ENCODE data around the gene CCNL2. TPM values are rescaled to one million over a fixed set of nuclear protein-coding genes. Genes with fewer than 3 reads are reported as not detected.

CCNL2 gene
- total RNA-seq, 1 donor from 2014 or later: 55.3 TPM

DNA sequence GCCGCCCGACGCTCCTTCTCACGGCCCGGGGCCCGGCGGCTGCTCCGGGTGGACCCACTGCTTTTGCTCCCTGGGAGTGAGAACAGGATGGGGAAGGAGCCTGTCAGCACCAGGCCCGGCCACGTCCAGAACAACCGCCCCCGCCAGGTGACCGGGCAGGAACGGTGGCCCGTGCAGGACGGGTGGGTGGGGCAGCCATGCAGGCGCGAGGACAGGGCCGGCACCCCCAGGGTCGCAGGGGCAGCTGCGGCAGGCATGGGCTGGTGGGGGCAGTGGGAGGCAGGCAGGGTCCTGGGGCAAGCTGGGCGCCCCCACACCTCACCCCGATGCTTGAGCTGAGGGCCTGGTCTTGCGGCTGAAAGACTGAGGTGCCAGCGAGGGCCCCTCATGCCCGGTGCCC is 62.7 kb downstream of the CCNL2 start:
- Histone ChIP-seq H3K9me3 (ENCODE audit: control insufficient read depth in 3 of 3, low read length in 3 of 3) (no peaks in the 10 kb centered on the region), H3K9ac (ENCODE audit: low read depth in 1 of 3, low read length in 3 of 3) (no peak overlapping the region), H3K4me3 (ENCODE audit: low read length in 3 of 3) (no peak overlapping the region), H3K27me3 (ENCODE audit: control insufficient read depth in 3 of 3, insufficient read depth in 3 of 3, low read length in 3 of 3) (peaks cover 0 to 2% (median 0%) of the 10 kb centered on the region in 3 donors), H3K27ac (ENCODE audit: low read depth, low read length) (no peak overlapping the region), H3K36me3 (ENCODE audit: control insufficient read depth in 3 of 3, insufficient read depth in 3 of 3, low read length in 3 of 3) (peaks cover 27 to 43% (median 36%) of the 10 kb centered on the region in 3 donors), H3K4me1 (ENCODE audit: control insufficient read depth in 3 of 3, insufficient read depth in 3 of 3, low read length in 3 of 3) (peaks cover 0 to 36% (median 17%) of the 10 kb centered on the region in 3 donors)

DNA sequence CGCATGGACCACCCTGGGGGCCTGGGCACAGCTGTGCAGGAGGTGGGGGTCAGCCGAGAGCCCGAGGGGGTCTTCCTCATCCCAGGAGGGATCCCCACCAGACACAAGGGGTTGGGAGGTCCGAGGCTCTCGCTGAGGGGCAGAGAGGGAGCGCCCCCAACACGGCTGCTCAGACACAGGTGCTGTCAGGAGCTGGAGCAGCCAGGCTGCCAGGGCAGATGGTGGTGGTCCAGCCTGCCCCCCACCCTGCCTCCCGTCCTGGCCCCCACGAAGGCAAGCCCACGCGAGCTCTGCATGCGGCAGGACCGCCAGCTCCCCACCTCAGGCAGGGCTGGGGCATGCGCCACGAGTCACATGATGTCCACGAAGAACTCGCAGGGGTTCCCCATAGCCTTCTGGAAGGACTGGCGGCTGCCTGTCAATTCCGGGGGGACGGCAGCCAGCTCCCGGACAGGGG is 63.3 kb downstream of the CCNL2 start:
- Histone ChIP-seq H3K36me3 (ENCODE audit: control insufficient read depth in 3 of 3, insufficient read depth in 3 of 3, low read length in 3 of 3) (peaks cover 22 to 37% (median 30%) of the 10 kb centered on the region in 3 donors), H3K9me3 (ENCODE audit: control insufficient read depth in 3 of 3, low read length in 3 of 3) (no peaks in the 10 kb centered on the region), H3K9ac (ENCODE audit: low read depth in 1 of 3, low read length in 3 of 3) (no peak overlapping the region), H3K4me1 (ENCODE audit: control insufficient read depth in 3 of 3, insufficient read depth in 3 of 3, low read length in 3 of 3) (peaks cover 5 to 36% (median 23%) of the 10 kb centered on the region in 3 donors), H3K4me3 (ENCODE audit: low read length in 3 of 3) (no peak overlapping the region), H3K27me3 (ENCODE audit: control insufficient read depth in 3 of 3, insufficient read depth in 3 of 3, low read length in 3 of 3) (peaks cover 0 to 4% (median 0%) of the 10 kb centered on the region in 3 donors), H3K27ac (ENCODE audit: low read depth, low read length) (no peak overlapping the region)

Other genes starting within 250 kb of the CCNL2 start
- not detected for gene TTLL10, start 225.5 kb downstream of the CCNL2 start, total RNA-seq
- gene TNFRSF18, start 192.7 kb downstream of the CCNL2 start, total RNA-seq: 1.6 TPM
- 0.52 TPM for gene TNFRSF4, start 185.2 kb downstream of the CCNL2 start, total RNA-seq
- 28.2 TPM for gene SDF4, start 167.3 kb downstream of the CCNL2 start, total RNA-seq
- 10.4 TPM for gene B3GALT6, start 167.1 kb downstream of the CCNL2 start, total RNA-seq
- gene C1QTNF12, start 152.6 kb downstream of the CCNL2 start, total RNA-seq: 1.0 TPM
- 28.7 TPM for gene UBE2J2, start 125.5 kb downstream of the CCNL2 start, total RNA-seq
- gene SCNN1D, start 118.9 kb downstream of the CCNL2 start, total RNA-seq: 0.52 TPM
- 23.5 TPM for gene ACAP3, start 91.4 kb downstream of the CCNL2 start, total RNA-seq
- gene PUSL1, start 90.7 kb downstream of the CCNL2 start, total RNA-seq: 4.7 TPM
- 27.1 TPM for gene INTS11, start 74.7 kb downstream of the CCNL2 start, total RNA-seq
- gene CPTP, start 74.5 kb downstream of the CCNL2 start, total RNA-seq: 8.4 TPM
- gene TAS1R3, start 68.1 kb downstream of the CCNL2 start, total RNA-seq: 1.6 TPM
- gene DVL1, start 49.9 kb downstream of the CCNL2 start, total RNA-seq: 44.9 TPM
- 60.0 TPM for gene MXRA8, start 40.8 kb downstream of the CCNL2 start, total RNA-seq
- gene AURKAIP1, start 24.1 kb downstream of the CCNL2 start, total RNA-seq: 51.7 TPM
- 75.7 TPM for gene MRPL20, start 8.0 kb upstream of the CCNL2 start, total RNA-seq
- 5.7 TPM for gene ANKRD65, start 21.9 kb upstream of the CCNL2 start, total RNA-seq
- gene VWA1, start 36.4 kb upstream of the CCNL2 start, total RNA-seq: 11.0 TPM
- not detected for gene ATAD3C, start 50.4 kb upstream of the CCNL2 start, total RNA-seq
- 16.7 TPM for gene ATAD3B, start 72.4 kb upstream of the CCNL2 start, total RNA-seq
- gene ATAD3A, start 112.8 kb upstream of the CCNL2 start, total RNA-seq: 6.8 TPM
- 2.1 TPM for gene TMEM240, start 141.3 kb upstream of the CCNL2 start, total RNA-seq
- 40.2 TPM for gene SSU72, start 175.5 kb upstream of the CCNL2 start, total RNA-seq
- gene FNDC10, start 200.8 kb upstream of the CCNL2 start, total RNA-seq: not detected
- 49.6 TPM for gene MIB2, start 216.2 kb upstream of the CCNL2 start, total RNA-seq
- 17.2 TPM for gene MMP23B, start 232.8 kb upstream of the CCNL2 start, total RNA-seq

All from skeletal muscle tissue (tissue), 4 donors.